GM18505 (cell line): ENCODE results near the gene ZNF253.

Experiments used
- ATAC-seq: cut with Tn5 transposase; IDR thresholded peaks from one replicate; pipeline ENCODE4 v1.9.1; 2021; ENCODE audit not compliant: unreplicated experiment
- POLR2A ChIP-seq: IDR thresholded peaks from 4 replicates; pipeline ENCODE4 v1.6.1; 2011; ENCODE audit warnings: borderline replicate concordance; ENCODE audit not compliant: insufficient read depth, insufficient read length; ENCODE audit errors: extremely low read depth

ZNF253 gene

DNA sequence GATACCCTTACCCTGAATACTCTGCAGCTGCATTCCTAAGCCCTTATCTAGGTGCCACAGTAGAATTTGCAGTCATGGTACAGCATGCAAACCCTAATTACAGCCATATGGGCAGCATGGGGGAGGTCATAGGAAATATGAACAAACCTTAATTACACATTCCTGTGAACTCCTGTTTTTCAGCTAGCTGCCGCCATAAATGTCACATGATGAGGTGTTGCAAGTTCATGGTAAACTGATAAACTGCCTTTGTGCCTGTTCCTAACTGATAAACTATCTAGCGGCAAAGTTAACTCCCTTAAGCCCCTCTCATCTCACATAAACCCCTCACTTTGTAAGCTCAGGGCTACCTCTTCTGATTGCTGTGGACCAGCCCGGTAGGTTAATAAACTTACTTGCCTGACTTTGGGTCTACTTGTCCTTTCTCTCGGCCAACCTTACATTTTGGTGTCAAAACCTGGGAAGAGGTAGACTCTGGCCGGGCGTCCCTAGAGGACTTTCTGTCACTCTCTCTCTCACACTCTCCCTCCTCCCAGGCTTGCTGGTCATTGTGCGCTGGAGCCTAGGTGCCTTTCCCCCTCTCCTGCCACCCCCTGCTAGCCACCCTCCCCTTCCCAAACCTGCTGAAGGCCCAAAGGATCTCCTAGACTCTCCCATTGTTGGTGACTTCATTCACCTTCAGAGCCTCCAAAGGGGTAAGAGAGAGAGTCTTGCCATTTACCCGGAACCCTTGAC is 78.3 kb downstream of the ZNF253 start:
- no peak for TF ChIP-seq POLR2A

More for the DNA sequence above, 78.3 kb downstream of the ZNF253 start:
- ATAC-seq: no peak
